ENCODE measurements around the gene PCDHGA9. TPM values are rescaled to one million over a fixed set of nuclear protein-coding genes. Genes with fewer than 3 reads are reported as not detected.

Gene PCDHGA9
- total RNA-seq, 1 donor from 2014 or later: 3.9 TPM

- no peak for TF ChIP-seq CTCF (IDR thresholded peaks at IDR 0.05; ENCODE audit: borderline replicate concordance)
- DNase-seq: no peak
- peaks cover 18% of the 10 kb centered on the region for H3K36me3 ChIP-seq
- H3K27me3 ChIP-seq (ENCODE audit: low read depth): no peaks in the 10 kb centered on the region
- H3K27ac ChIP-seq (replicated peaks): no peak overlapping the region
- H3K4me3 ChIP-seq: no peak overlapping the region
- H3K4me1 ChIP-seq: peaks cover 21% of the 10 kb centered on the region
- peaks cover 92% of the 10 kb centered on the region for H3K9me3 ChIP-seq (replicated peaks)
- intact Hi-C loops (cut with micrococcal nuclease): loop anchor here (10.0 kb wide), 1 partner anchor 85 kb away; no protein-coding TSS in a partner anchor
Measured at GRCh38 chr5:141439411-141440141, 37.0 kb downstream of the PCDHGA9 start.

- peaks cover 18% of the 10 kb centered on the region for H3K36me3 ChIP-seq
- no peak overlapping the region for H3K4me3 ChIP-seq
- intact Hi-C loops (cut with micrococcal nuclease): no loop called here
- H3K27ac ChIP-seq (replicated peaks): no peak overlapping the region
- TF ChIP-seq CTCF (IDR thresholded peaks at IDR 0.05; ENCODE audit: borderline replicate concordance): no peak
- peaks cover 23% of the 10 kb centered on the region for H3K4me1 ChIP-seq
- H3K9me3 ChIP-seq (replicated peaks): peaks cover 92% of the 10 kb centered on the region
- no peaks in the 10 kb centered on the region for H3K27me3 ChIP-seq (ENCODE audit: low read depth)
- no peak for DNase-seq
Measured at GRCh38 chr5:141440341-141440740, 37.8 kb downstream of the PCDHGA9 start.

- Histone ChIP-seq H3K9me3 (replicated peaks) (peaks cover 83% of the 10 kb centered on the region), H3K4me1 (peaks cover 35% of the 10 kb centered on the region), H3K36me3 (peaks cover 19% of the 10 kb centered on the region), H3K27ac (replicated peaks) (no peak overlapping the region), H3K4me3 (peak overlapping the region; percentile 17), H3K27me3 (ENCODE audit: low read depth) (no peaks in the 10 kb centered on the region)
- intact Hi-C loops (cut with micrococcal nuclease): no loop called here
- no peak for TF ChIP-seq CTCF (IDR thresholded peaks at IDR 0.05; ENCODE audit: borderline replicate concordance)
- peak; percentile 58 for DNase-seq
Measured at GRCh38 chr5:141441571-141442170, 39.1 kb downstream of the PCDHGA9 start.

Other genes with a start within 250 kb of the PCDHGA9 start
- gene PCDHB7, start 230.1 kb upstream of the PCDHGA9 start, total RNA-seq: 0.55 TPM
- 2.1 TPM for gene PCDHB8, start 225.0 kb upstream of the PCDHGA9 start, total RNA-seq
- gene PCDHB16, start 220.4 kb upstream of the PCDHGA9 start, total RNA-seq: 1.4 TPM
- 1.2 TPM for gene PCDHB9, start 215.6 kb upstream of the PCDHGA9 start, total RNA-seq
- 0.63 TPM for gene PCDHB10, start 210.4 kb upstream of the PCDHGA9 start, total RNA-seq
- gene PCDHB11, start 203.2 kb upstream of the PCDHGA9 start, total RNA-seq: 0.77 TPM
- gene PCDHB12, start 194.1 kb upstream of the PCDHGA9 start, total RNA-seq: 0.69 TPM
- 2.5 TPM for gene PCDHB13, start 188.9 kb upstream of the PCDHGA9 start, total RNA-seq
- 1.9 TPM for gene PCDHB14, start 179.4 kb upstream of the PCDHGA9 start, total RNA-seq
- 2.8 TPM for gene PCDHB15, start 157.4 kb upstream of the PCDHGA9 start, total RNA-seq
- gene SLC25A2, start 98.7 kb upstream of the PCDHGA9 start, total RNA-seq: not detected
- 108 TPM for gene TAF7, start 82.0 kb upstream of the PCDHGA9 start, total RNA-seq
- 3.1 TPM for gene PCDHGA1, start 72.3 kb upstream of the PCDHGA9 start, total RNA-seq
- gene PCDHGA2, start 64.0 kb upstream of the PCDHGA9 start, total RNA-seq: 7.8 TPM
- gene PCDHGA3, start 58.9 kb upstream of the PCDHGA9 start, total RNA-seq: 12.2 TPM
- gene PCDHGB1, start 52.7 kb upstream of the PCDHGA9 start, total RNA-seq: 5.7 TPM
- gene PCDHGA4, start 47.8 kb upstream of the PCDHGA9 start, total RNA-seq: 7.3 TPM
- 8.8 TPM for gene PCDHGB2, start 42.8 kb upstream of the PCDHGA9 start, total RNA-seq
- 4.9 TPM for gene PCDHGA5, start 38.6 kb upstream of the PCDHGA9 start, total RNA-seq
- 6.3 TPM for gene PCDHGB3, start 32.5 kb upstream of the PCDHGA9 start, total RNA-seq
- gene PCDHGA6, start 28.9 kb upstream of the PCDHGA9 start, total RNA-seq: 5.6 TPM
- 5.8 TPM for gene PCDHGA7, start 20.0 kb upstream of the PCDHGA9 start, total RNA-seq
- gene PCDHGB4, start 15.1 kb upstream of the PCDHGA9 start, total RNA-seq: 4.2 TPM
- gene PCDHGA8, start 10.1 kb upstream of the PCDHGA9 start, total RNA-seq: 8.5 TPM
- 6.0 TPM for gene PCDHGB5, start 4.8 kb upstream of the PCDHGA9 start, total RNA-seq
- 5.0 TPM for gene PCDHGB6, start 5.2 kb downstream of the PCDHGA9 start, total RNA-seq
- gene PCDHGA10, start 10.2 kb downstream of the PCDHGA9 start, total RNA-seq: 5.0 TPM
- 7.9 TPM for gene PCDHGB7, start 14.9 kb downstream of the PCDHGA9 start, total RNA-seq
- gene PCDHGA11, start 18.3 kb downstream of the PCDHGA9 start, total RNA-seq: 3.8 TPM
- 4.8 TPM for gene PCDHGA12, start 27.7 kb downstream of the PCDHGA9 start, total RNA-seq
- gene PCDHGC3, start 73.2 kb downstream of the PCDHGA9 start, total RNA-seq: 15.6 TPM
- 1.8 TPM for gene PCDHGC4, start 82.3 kb downstream of the PCDHGA9 start, total RNA-seq
- 2.9 TPM for gene PCDHGC5, start 86.3 kb downstream of the PCDHGA9 start, total RNA-seq
- gene DIAPH1, start 216.2 kb downstream of the PCDHGA9 start, total RNA-seq: 53.1 TPM
- 27.4 TPM for gene HDAC3, start 234.1 kb downstream of the PCDHGA9 start, total RNA-seq
- 1.0 TPM for gene RELL2, start 234.2 kb downstream of the PCDHGA9 start, total RNA-seq
- gene FCHSD1, start 248.6 kb downstream of the PCDHGA9 start, total RNA-seq: 4.7 TPM

Data from left ventricle myocardium inferior (tissue), 1 donor.